Stimulated activated CD4-positive, alpha-beta T cell treated with anti-CD3 and anti-CD28 coated beads, Interleukin-4, amount 100 ng/mL, for 1 hour (primary cell): Measurements from ENCODE around the gene VCL.

Experiments
- DNase-seq: peaks from one replicate; pipeline ENCODE4 v3.0.0-alpha.2; 2020

Gene VCL

DNA sequence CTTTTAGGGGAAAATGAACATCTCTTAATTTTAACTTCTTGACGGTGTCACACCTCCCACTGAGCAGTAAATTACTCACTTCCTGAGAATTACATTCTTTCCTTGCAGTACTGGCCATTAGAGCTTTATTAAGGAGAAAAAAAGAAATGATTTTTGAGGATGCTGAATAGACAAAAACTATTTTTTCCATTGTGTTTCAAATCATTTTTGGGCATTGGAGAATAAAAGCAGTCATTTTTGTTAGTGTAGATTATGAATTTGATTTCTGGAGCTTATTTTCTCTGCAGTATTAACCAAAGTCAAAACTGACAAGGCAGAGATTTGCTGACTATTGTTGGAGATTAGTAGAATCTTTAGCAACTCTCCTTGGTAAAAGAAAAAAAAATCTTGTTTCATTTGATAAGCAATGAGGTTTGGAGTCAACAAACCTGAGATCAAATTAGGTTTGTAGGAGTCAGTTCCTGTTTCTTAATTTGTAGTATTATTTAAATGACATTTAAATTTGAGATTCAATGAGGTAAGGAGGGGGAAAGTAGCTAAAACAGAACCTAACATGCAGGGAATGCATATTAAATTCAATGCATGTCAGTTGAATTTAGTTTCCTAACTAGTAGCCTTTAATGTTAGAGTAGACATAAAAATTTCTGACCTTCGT, 82.1 kb downstream of the VCL start:
- DNase-seq = no peak

DNA sequence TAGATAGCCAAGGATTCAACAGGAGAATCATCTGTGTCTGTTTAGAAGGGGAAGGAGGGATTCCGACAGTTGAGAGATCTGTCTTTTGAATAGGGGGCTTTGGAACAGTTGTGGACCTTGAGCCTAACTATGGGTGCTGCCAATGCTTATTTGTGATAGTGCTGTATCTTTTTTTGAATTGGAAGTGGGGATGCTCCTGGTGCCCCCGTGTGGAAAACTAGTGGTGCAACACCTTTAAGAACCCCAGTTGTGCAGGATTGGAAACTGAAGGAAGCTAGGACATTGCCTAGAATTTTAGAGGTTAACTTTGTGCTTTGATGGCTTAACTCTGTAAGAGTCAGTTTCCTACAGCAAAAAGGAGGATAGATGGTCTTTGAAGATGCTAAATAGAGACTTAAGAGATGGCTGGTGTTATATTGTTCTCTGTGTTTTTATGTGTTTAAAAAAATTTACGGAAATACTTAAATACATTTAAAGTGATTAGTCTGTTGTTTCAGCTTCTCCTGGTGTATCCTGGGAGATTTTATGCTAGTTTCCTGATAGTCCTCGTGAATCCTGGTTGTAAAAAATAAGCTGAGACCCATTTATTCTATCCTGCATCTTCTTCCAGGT, 83.4 kb downstream of the VCL start:
- DNase-seq = peak; percentile 20

DNA sequence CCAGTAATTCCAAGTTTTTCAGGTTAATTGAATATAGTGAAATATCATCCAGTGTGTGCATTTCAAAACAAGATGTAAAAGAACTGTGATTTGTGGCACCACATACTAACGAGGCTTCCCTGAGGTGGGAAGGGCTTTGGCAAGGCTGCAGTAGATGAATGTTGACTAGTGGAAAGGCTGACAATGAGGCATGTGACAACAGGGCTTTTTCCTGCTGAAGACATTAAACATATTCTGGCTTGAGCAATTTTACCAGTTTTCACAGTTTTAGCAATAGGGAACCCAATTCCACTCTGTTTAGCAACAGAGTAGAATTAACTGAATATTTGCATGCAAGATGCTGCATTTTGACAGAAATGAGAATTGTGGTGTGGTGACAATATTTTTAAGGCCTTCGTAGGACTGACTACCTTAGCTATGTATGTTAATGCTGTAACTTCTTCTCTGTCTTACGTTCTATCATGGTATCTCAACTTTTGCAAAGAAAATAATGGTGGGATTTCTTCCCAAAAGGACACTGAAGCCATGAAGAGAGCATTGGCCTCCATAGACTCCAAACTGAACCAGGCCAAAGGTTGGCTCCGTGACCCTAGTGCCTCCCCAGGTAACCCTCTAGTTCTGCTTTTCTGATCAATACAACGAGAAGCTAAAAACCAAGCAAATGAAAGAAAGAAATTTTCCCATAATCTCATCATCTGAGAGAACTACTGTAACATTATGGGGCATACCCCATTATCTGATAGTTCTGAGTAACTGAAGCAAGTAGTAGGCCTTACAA, 84.2 kb downstream of the VCL start:
- no peak for DNase-seq

DNA sequence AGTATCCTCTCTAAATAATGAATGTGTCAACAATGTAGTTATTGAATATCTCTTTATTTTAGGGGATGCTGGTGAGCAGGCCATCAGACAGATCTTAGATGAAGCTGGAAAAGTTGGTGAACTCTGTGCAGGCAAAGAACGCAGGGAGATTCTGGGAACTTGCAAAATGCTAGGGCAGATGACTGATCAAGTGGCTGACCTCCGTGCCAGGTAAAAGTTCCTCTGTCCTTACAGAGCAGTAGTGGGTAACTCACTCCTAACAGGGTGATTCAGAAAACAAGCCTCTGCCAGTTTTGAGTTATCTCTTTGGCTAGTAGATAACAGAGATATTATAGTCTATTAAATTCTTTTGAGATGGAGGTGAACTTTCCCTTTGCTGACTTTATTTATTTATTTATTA, 85.4 kb downstream of the VCL start:
- no peak for DNase-seq

DNA sequence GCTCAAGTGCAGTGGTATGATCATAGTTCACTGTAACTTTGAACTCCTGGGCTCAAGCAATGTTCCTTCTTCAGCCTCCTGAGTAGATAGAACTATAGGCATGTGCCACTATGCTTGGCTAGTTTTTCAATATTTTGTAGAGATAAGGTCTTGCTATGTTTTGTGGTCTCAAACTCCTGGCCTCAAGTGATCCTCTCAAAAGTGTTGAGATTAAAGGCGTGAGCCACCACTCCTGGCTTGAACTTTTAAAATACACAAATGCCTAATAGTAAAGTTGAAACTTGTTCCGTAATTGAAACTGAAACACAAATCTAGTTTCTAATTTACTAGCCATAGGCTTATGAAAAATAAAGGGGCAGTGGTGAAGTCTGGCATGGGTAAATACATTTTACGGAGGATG, 87.0 kb downstream of the VCL start:
- DNase-seq = no peak

DNA sequence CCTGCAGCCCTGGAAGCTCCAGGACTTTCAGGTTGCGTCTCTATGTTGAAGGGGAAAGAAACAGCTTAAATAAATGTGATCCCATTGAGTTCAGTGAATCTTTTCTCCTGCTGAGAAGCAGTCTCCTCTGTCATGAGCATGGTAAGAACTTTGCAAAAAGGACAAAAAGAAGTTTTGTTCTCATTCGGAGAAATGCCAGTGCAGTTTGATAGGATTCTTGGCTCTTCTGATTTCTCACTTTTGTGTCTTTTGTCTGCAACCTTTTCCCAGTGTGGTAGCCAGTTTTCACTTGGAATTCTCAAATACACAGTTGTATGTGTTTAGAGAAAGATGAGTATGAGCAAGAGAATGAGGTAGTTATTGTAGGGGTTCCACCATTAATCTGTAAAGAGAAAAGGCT, 88.4 kb downstream of the VCL start:
- no peak for DNase-seq

DNA sequence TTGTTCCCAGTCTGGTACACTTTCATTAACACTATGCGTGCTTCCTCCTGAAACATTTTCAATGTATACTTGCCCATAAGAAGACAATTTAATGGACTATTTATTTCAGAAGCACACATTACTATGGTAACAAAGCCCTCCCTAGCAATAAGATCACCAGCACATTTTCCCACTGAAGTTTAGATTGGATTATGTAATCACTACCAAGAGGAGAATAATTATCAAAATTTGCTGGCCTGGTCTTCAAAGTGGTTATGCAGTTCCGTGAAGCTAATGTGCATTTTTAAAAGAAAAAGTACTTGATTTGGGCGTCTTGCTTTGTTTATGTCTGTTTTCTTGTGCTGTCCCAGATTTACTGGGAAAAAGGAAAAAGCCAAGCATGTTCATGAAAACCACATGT, 90.8 kb downstream of the VCL start:
- no peak for DNase-seq

DNA sequence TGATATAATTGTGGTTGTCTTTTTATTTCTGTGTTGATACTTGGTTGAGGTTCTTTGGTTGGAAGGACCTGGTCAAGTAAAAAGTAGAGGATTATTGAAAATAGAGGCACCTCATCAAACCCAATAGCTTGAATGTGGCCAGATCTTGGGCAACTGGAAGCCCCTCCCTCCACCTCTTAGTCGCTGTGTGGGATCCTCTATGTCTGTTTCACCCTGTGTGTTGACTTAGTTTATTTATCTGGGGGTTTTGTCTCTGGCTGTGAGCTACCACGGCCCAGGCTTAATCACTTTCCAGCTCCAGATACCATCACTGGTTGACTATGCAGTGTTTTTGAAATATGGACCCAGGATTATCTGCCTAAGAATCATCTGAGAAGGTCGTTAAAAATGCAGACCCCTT, 94.5 kb downstream of the VCL start:
- no peak for DNase-seq

DNA sequence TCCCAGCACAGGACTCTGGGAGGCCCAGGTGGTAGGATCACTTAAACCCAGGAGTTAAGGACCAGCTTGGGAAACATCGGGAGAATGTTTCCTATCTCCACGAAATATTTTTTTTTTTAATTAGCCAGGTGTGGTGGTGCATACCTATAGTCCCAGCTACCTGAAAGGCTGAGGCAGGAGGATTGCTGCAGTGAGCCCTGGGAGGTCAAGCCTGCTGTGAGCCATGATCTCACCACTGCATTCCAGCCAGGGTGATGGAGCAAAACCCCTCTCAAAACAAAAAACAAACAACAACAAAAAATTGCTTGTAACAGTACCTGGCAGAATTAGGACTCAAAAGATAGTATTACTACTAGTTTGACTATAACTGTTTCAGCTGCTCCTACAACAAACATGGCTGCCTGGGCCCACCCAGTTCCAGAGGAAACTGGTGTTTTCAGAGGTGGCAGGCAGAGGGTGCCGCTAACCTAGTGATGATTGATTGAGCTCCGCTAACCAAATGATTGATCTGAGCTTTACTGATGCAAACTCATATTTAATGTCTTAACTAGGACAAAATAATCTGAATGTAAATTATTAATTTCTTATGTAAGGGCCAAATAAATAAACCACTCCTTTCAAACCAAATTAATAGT, 95.7 kb downstream of the VCL start:
- DNase-seq = no peak

DNA sequence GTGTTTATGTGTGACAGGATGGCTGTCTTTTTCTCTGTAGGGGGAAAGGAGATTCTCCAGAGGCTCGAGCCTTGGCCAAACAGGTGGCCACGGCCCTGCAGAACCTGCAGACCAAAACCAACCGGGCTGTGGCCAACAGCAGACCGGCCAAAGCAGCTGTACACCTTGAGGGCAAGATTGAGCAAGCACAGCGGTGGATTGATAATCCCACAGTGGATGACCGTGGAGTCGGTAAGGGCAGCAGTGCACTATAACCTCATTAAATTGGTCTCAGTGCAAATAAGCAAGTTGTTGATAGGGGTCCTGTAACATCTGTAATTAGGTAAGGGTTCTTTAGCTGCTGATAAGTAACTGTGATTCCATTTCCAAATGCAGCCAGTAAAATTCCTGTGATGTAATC, 96.3 kb downstream of the VCL start:
- no peak for DNase-seq

DNA sequence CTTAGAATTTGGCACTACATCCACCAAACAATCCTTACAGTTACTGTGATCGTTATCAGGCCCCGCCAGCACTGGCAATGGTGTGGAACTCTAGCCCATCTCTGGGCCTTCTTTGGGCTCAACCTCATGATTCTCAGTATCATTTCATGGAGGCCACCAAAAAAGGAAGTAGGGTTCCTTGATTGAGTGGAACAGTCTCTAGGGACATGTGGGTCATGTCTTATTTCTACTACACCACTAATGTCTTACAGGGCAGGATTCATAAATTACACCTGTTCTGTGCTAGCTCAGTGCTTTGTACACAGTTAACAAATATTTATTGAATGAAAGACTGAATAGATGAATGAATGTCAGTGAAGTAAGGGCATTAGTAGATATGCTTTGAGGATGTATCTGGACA, 98.9 kb downstream of the VCL start:
- DNase-seq = no peak

DNA sequence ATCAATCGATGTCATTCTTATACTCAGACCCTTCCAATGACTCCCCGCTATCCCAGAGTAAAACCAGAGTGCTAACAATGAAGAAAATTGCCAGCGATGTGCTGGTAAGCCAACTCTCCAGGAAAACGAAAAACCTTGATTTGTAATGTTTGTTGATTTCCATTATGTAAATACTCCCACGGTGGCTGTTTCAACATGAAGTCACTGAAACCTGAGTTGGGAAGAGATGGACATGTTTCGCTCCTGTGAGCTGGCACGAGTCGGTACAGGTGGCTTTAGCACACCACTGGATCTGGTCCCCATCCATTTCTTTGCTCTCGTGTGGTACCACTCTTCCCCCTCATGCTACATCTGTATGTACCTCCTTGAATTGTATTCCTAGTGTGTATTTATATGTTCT, 99.9 kb downstream of the VCL start:
- DNase-seq = no peak

DNA sequence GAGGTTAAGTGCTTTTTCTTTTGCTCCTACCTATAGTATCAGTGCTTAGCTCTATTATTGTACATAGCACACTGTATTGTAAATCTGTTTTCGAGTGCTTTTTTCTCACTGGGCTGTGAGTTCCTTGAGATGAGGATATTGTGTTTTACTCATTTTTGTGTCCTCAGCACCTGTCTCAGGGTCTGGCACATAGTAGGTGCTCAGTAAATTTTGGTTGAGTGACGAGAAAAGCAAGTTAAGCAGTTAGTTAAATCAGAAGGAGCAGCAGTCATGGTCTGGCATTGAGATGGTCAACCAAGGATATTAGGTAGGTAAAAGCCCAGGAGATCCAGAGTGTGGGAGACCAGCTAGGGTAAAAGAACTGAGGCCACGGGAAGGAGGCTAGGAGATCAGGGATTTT, 101.5 kb downstream of the VCL start:
- DNase-seq = no peak

DNA sequence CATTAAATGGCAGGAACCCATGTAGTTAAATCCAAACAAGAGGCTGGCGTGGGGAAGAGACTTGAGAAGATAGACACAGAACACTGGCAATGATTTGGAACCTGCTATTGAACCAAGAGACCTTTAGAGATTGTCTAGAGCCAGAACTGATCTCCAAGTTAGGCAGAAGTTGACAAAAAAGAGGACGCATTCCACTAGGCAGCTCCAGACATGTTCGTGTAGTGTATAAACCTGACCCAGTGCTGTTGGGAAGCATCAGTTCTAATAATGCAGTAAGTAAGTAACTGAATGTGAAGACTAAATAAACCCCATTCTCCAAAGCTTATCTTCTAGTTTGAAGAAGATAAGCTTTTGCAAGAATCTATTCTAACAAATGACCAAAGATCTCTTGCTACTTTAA, 101.9 kb downstream of the VCL start:
- DNase-seq = no peak

DNA sequence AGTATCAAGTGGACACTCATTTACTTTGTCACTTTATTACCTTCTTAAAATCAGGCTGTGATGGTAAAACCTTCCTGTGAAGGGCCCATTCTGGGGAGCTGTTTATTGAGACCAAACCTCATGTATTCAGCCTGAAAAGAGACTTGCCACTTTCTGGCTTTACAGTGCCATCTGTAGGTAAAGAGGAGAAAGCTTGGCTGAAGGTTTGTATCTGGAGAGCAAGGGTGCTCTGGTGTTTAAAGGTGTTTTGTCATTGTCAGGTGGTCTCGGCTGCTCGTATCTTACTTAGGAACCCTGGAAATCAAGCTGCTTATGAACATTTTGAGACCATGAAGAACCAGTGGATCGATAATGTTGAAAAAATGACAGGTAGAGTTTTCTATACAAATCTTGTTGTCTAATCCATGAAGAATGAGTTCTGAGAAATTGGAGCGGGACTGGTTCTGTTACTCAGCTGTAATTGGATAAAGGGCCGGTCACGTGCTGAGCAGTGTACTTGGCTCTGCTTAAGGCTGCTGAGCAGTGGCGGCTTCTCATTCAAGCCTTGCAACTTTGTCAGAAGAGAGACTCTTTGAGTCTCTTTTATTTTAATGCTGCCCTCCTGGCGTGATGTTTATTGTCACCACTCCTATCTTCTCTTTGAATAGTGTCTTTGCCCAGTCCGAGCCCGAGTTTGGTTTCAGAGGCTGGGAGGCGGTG, 105.8 kb downstream of the VCL start:
- DNase-seq = no peak

DNA sequence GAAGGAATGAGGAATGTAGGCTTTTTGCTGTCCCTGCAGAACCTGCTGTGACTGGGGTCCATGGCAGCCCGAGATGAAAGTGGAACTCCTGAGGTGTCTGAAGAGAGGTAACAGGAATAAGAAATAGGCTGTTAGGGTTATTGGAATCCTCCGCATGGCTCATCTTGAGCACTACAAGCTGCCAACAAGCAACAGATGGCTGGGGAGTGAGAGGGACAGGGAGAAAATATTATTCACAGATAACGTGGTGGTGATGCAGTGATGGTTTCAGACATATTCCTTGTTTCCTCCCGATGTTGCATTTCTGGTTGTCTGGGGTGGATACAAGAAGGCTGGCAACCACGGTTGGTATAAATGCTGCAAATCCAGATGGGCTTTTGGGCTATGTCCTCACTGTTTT, 106.6 kb downstream of the VCL start:
- no peak for DNase-seq

DNA sequence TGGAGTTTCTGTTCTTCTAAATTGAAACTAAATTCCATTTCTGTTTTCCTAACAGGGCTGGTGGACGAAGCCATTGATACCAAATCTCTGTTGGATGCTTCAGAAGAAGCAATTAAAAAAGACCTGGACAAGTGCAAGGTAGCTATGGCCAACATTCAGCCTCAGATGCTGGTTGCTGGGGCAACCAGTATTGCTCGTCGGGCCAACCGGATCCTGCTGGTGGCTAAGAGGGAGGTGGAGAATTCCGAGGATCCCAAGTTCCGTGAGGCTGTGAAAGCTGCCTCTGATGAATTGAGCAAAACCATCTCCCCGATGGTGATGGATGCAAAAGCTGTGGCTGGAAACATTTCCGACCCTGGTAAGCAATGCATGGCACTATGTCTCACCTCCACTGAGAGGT, 107.1 kb downstream of the VCL start:
- no peak for DNase-seq

DNA sequence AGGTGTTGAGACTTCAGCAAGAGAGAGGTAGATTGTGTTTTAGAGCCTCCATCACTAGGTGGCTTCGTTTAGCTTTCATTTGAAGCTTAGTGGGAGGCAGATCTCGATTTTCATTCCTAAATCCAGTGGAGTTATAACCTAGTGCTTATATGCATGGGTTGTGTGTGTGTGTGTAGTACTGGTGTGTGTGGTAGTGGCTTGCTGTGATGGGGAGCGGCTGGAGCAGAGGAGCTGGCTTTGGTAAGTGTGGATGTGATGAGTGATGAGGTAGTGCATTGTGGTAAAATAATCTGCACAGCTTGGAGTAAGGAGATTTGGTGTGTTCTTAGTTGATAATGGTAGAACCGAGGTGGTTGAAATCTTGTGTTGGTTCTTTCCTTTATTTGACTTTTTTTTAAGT, 109.5 kb downstream of the VCL start:
- DNase-seq = no peak

DNA sequence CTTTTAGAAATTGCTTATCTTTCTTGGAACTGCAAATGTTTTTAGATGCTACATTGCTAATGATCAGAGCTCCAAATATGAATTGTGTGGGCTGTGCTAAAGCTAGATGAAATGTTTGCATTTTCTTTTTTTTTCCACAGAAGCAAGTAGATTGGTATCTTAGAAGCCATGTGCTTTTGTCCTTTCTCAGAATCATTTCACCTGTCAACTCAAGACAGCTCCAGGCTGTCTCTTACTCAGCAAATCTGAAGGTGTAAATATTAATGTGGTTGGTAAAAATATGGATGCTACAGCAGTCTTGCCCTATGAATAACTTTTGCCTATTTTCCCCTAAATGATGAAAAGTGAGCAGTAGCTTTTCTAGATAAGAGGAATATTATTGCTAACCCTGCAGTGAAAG, 111.5 kb downstream of the VCL start:
- no peak for DNase-seq

DNA sequence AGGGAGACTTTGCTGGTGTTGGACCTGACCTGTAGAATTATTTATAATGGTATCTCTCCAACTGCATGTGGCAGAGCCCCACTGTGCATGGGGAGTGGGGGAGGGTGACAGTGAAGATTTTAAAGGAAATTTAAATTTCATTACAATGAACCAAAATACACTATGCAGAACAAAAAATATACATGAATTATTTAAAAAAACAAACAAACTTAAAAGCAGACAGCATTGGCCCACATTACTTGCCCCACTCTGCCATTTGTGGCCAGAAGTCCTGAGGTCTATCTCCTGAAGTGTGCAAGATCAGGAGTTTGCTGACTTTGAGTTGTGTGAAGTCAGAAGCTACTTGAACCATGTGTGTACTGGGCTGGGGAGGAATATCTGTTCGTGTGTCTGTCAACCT, 112.2 kb downstream of the VCL start:
- DNase-seq = no peak

DNA sequence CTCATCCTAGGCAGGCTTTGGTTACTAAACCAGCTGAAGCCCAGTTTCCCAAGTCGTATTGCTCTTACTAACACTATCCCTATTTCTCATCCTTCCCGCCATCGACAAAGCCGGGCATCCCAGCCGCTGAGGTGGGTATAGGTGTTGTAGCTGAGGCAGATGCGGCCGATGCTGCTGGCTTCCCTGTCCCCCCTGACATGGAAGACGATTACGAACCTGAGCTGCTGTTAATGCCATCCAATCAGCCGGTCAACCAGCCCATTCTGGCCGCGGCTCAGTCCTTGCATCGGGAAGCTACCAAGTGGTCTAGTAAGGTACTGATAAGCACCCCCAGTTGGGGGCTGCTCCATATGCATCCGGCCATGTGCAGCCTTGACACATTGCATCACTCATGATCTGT, 113.9 kb downstream of the VCL start:
- no peak for DNase-seq

DNA sequence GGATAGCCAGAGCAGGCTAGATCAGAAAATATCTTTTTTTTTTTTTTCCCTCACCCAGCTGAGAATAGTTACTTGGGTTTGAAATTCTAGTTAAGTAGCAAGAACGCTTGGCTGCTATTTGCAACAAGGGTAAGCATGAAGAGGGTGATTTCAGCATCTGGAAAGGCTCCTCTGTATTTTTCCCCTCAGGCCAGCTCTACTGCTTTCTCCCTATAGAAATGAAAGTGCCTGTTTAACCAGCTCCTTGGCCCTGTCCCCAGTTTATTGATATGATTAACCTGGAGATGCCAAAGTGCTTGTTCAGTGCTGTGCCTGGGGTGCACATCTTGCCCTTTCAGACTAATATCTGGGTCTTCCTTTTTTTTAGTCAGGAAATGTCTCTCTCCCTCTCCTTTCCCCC, 115.6 kb downstream of the VCL start:
- no peak for DNase-seq

DNA sequence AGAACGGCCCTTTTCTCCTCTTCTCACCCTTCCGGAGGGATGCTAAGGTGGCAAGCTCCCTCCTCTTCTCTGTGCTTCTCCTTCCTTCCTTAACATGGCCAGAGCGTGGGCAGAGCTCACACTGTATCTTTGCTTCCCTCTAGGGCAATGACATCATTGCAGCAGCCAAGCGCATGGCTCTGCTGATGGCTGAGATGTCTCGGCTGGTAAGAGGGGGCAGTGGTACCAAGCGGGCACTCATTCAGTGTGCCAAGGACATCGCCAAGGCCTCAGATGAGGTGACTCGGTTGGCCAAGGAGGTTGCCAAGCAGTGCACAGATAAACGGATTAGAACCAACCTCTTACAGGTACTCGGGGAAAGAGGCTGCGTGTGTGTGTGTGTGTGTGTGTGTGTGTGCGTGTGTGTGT, 116.1 kb downstream of the VCL start:
- DNase-seq = no peak
